Measurements from ENCODE around the gene P2RX3.

Gene P2RX3

DNA sequence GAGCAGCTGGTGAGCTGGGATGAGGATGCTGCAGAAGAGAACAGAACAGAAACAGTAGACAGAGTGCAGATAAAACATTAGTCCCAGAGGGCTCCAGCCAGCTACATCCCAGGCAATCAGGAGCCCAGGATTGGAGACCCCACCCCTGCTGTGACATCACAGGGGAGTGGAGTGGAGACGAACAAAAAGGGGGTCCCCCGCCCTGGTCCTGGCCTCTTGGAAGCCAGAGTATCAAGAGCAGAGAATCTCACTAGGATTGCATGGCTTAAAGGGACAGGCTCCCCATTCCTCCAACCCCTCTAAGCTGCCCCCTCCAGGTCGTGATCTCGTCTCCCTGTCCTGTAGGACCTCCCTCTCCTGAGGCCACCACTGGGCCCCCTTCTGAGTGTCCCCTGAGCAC lies at the start of gene P2RX3:
Gene P2RX3, plus strand, starts transcription at position 211 of the 400 bp plus-strand sequence. CDS start 199 bp downstream, outside the sequence.
- DNase-seq (ENCODE audit: low read depth), result no peak

DNA sequence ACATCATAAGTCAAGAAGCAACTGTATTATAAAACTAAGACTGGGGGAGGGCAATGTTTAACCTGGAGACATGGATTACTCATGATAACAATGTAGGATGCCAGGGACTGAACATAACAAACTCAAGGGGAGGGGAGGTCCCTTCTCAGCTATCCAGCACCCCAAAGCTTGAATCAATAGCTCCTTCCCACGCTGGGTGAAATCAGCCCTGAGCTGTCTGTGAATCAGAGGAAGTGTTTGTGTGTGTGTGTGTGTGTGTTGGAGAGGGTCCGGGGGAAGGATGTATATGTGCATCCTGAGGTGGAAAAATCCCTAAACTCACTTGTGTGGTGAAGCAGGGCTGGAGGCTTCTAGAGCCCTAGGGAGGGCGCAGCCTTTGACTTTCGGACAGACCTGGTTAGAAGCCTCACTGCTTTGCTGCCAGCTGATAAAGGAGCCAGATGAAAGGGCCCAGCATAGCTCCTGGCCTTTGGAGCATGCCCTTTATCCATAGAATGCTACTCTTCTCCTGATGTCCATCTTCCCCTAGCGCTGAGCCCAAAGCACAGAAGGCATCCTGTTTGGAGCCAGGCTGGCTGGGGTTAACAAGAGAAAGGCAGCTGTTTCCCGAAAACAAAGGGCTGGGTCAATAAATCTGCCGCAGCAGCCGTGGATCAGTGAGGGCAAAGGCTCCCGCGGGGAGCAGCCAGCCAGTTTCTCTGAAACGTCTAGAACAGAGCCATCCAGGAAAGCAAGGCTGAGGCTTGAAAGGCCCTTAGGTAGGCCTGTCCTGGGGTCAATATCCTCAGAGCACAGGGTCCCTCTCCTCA lies 49.2 kb upstream of the P2RX3 start:
- DNase-seq (ENCODE audit: low read depth), result peak; percentile 68

DNA sequence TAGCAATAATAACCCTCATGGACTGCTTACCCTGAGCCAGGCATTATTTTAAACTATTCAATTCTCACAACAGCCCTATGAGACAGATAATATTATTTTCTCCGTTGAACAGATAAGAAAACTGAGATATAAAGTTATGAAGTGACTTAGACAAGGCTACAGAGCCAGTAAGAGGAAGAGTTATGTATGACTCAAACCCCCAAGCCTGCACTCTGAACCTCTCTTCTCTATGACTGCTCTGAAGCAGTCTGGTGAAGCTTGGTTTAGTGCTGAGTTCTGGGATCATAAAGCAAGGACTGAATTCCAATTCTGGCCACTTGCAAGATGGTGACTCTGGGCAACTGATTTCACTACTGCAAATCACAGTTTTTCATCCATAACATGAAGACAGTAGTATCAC lies 47.9 kb upstream of the P2RX3 start:
- peak; percentile 73 for DNase-seq (ENCODE audit: low read depth)

DNA sequence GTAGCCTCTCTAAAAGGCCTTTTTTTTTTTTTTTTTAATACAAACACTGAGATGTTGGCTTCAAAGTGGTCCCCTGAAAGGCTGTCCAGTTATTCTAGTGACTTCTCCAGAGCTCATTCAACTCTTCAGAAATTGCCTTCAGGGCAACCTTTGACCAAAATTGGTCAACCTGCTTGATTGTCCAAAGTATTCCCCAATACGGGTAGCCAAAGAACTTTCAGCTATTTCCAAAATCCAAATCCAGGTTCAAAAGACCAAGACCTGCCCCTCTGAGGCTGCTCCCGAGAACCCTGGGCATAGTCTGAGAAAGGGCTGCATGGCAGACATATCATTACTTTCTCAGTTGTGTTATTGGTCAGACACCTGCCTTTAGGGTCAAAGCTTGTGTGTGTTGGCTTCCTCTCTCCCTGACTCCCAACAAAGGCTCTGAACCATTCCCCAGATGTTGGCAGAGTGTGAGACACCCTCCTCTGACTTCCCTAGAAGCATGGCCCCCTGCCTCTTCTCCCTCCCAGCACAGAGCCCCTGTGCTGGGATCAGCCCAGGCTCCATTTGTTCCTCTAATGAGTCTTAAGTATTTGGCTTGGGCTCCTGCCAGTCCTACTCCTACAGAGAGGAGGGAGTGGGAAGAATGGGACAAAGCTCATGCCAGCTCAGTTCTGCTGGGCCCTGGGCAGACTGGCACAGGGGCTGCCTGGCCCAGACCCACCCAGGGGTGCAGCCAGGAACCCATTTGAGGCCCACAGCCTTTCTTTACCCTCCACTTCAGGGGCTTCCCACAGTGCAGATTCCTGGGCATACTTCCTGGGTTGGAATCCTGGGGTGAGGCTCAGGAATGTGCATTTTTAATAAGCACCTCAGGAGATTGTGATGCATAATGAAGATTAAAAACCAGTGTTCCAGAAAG lies 43.7 kb upstream of the P2RX3 start:
- DNase-seq (ENCODE audit: low read depth), result peak; percentile 78

DNA sequence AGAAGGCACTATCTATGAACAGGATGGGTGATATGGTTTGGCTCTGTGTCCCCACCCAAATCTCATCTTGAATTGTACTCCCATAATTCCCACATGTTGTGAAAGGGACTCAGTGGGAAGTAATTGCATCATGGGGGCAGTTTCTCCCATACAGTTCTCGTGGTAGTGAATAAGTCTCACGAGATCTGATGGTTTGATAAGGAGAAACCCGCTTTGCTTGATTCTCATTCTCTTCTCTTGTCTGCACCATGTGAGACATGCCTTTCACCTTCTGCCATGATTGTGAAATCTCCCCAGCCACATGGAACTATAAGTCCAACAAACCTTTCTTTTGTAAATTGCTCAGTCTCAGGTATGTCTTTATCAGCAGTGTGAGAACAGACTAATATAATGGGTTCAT lies 41.9 kb upstream of the P2RX3 start:
- peak; percentile 36 for DNase-seq (ENCODE audit: low read depth)

DNA sequence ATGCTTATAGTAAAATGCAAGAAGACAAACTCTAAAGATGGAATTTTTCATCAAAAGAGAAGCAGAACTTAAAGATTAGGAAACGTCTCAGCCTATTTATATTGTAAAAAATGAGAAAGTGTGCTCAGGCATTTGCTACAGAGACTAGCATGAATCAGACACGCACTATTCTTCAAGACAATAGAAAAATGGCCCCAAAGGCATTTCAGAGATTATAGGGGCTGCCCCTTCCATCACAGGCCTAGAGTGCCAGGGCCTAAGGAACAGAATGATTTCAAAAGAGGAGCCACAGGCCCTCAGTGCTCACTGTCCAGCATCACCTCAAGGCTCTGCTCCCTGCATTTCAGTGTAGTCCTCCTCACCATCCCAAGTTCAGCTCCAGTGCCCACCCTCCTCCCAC lies 40.9 kb upstream of the P2RX3 start:
- DNase-seq (ENCODE audit: low read depth), result no peak

DNA sequence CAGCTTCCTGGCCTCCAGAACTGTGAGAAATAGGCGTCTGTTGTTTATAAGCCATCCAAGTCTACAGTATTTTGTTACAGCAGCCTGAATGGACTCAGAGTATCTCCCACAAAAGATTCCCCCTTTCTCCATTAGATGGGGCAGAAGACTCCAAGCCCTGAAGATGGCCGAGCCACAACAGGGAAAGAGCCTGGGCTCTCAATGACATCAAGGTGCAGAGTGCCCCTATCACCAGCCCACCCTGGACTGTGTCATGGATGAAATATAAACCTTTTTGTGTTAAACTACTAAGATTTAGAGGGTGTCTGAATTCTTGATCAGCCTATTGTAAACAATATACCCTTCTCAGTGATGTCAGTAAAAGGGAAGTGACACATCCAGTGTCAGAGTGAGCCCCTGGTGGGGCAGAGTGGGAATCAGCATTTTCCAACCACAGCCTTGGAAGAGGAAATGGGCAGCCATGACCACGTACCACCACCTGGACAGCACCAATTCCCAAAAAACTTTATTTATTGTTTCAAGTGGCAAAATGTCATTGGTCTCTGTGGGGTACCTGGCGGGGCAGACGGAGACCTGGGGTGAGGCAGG lies 38.9 kb upstream of the P2RX3 start:
- DNase-seq (ENCODE audit: low read depth), result no peak

DNA sequence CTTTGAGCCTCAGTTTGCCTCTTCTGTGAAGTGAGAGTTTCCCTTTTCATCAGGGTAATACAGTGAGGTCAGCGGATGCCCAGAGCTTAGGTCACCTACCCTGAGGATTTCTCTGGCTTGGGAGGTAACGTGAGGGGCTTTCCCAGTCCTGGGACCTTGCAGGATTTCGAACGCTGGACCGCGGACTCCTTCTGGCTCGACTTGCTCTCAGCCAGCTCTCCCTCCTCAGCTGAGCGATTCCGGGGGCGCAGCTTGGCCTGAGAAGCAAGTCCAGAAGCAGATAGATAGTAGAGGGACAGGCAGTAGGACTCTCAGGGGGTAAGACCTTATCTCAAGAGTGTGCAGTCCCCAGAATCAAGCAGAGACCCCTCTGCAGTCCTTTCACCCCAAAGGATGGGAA lies 37.4 kb upstream of the P2RX3 start:
- DNase-seq (ENCODE audit: low read depth), result no peak

DNA sequence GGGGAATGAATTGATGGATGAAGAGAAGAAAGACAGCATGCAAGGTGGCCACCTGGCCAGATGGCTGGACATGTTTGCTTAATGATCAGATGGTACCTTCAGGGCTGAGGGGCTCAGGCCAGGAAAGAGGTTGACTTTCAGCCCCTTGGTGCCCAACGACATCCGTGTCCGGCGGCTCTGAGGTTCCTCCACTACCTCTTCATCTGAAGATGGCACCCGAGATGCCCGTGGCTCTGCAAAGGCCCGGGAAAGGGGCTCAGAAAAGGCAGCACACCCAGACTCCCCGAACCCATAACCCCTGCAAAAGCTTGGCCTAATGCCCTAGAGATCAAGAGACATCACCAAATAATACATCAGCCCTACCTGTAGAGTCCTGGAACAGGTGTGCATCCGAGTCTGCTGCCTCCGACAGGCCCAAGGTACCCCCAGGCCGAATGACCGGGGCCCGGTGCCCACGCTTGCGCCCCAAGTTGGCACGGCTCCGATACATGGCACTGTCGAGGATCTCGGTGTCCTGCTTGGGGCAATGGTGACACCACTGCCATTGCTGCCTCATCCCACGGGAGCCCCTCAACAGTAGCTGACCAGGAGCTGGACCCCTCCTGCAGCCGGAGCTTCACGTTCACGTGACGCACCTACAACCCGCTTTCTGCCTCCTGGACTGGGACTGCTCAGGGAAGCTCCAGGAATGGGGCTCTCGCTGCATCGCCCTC lies 36.3 kb upstream of the P2RX3 start:
- DNase-seq (ENCODE audit: low read depth), result no peak

DNA sequence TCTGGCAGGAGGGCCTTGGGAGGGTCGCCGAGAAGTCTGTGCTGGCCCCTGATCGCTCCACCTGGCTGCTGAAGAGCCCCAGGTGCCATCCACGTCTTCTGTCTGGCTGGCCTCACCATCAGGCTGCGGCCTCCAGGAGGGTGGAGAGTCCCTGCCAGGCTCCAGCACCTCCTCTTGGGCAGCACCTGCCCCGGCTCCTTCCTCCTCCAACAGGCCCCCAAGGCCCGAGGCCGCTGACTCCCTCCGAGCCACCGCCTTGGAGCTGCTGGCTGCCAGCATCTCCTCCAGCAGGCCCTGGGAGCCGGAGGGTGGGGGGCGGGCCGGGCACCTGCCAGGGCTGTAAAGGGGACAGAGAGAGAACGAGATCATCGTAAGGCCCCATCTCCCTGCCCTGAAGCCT lies 35.7 kb upstream of the P2RX3 start:
- DNase-seq (ENCODE audit: low read depth), result no peak

DNA sequence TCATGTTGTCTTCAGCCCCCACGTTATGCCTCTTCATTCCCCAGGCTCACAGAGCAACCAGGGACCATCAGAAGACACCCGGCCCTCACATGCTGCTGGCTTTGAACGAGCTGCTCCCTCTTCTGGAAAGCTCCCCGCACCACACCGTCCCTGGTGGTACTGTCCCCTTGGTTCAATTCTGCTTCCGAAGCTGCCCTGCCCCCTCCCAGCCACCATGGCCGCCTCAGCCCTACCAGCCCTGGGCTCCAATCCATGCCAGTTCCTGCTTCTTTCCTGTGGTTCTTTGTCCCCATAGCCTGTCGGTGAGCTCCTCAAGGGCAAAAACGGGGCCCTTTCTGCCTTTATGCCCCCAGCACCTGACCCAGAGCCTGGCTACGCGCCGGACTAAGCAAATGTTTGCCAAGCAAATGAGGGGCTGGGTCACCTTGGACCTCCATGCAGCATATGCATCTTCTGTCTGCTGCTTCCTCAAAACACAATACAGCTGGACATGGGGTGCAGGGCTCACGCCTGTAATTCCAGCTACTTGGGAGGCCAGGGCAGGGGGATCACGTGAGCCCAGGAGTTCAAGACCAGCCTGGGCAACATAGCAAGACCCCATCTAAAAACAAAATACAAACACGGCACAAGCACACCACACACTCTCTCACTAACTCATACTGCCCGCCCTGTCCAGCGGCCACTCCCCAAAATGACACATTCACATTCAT lies 34.7 kb upstream of the P2RX3 start:
- DNase-seq (ENCODE audit: low read depth), result no peak

DNA sequence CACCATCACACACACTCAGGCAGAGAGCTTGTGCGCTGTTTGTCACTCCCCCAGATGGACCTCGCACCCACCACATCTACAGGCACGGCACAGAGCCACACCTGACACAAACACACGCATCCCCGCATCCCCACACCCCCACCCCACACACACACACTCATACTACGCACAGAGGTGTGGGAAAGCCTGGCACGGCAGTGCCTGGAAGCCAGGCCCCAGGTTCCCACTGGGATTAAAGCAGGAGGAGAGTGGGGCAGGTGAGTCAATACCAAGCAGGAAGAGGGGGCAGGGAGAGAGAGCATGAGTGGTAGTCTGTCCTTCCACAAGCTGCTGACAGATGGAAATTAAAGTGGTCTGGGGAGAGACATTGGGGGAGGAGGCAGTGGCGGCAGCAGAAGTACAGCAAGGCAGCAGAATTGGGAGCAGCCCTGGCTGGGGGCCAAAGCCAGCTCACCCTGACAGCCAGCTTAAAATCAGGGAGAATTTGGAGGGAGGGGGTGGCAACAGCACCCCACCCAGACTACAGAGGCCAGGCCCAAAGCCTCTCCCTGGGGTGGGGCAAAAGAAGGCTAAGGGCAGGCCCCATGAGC lies 34.1 kb upstream of the P2RX3 start:
- no peak for DNase-seq (ENCODE audit: low read depth)

DNA sequence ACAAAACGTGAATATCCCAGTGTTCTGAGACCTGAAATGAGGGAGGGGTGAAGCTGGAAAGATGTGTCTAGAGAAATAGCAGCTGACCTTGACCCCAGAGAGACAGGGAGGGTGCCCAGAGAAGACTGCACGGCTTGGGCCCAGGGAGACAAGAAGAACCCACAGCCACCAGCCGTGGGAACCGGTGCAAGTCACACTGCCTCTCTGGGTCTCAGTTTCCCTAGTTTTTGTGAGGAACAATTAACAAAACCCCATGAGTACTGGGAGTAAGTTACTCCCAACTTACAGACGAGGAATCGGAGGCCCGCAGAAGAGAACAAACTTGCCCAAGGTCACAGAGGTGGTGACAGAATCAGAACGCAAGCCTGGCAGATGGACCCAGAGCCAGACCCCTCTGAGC lies 32.6 kb upstream of the P2RX3 start:
- DNase-seq (ENCODE audit: low read depth), result no peak

DNA sequence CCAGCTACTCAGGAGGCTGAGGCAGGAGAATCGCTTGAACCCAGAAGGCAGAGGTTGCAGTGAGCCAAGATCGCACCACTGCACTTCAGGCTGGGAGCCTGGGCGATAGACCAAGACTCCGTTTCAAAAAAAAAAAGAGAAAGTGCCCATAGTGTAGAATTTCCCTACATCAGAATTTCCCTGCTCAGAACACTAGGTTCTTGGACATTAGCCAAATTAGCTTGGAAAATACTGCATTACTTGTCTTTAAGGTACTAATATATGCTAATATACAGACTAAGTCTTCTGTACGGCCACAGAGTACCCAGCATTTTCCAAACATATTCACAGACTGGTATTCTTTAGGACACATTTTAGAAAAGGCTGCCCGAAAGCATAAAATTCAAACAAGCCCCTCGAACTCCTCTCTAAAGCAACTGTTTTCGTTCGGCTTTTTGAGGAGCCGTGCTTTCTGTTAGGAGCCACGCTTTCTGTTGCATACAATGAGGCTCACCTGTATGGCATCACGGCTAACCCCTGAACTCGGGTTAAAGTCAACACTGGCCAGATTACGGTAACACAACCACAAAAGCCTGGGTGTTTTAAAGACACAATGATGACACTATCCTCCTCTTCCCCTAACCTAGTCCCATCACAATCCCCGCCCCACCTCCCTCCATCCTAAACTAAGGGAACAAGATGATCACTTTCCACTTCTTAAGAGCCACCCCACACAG lies 31.8 kb upstream of the P2RX3 start:
- DNase-seq (ENCODE audit: low read depth), result no peak

DNA sequence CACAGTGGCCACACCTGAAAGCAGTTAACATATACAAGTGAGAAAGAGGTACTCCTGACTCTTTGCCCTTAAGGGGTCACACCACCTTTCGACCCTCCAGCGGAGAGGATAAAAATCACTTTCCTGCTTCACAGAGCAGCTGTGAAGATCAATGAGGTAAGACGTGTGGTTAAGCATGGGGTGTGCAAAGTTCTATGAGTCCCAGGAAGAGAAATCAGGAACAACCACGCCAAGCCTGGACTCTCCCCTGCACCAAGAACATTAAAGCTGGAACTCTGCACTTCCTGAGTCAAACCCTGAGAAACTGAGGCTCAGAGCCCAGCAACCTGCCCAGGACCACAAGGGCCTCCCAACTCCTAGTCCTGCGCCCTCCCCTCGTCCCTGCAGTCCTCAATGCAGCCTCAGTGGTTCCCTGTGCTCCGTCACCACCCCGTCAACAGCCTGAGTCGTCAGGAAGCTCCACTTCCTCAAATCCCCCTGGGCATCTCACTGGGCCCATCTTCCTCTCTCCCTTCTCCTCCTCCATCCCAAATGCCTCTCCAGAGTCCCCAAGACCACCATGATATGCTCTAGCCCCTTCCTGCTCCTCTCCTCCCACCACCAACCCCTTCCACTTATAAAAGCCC lies 31.1 kb upstream of the P2RX3 start:
- no peak for DNase-seq (ENCODE audit: low read depth)

DNA sequence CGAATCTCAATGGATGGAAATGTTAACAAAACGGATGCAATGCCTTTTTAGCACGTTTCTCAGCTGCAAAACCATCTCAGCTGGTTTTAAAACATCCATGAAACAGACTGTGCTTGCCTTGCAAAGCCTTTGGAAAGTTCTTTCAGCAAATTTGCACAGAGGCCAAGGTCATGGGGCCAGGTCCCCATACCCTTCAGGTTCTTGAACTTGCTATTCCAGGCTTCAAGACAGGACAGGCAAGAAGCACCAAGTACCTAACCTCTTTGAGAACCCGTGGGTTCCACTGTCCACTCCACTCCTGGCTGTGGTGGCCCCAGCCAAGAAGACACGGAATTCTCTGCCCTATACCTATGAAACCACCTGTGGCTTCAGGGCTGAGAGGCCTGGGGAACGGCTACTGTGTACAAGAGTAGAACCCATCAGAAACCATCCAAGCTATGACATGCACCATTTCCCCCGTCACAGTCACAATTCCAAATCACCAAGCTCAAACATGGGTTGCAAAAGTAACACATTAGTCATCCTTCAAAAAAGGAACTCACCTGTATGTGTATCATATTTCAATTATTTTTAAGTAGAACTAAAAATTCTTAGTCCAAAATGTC lies 30.4 kb upstream of the P2RX3 start:
- DNase-seq (ENCODE audit: low read depth), result no peak

DNA sequence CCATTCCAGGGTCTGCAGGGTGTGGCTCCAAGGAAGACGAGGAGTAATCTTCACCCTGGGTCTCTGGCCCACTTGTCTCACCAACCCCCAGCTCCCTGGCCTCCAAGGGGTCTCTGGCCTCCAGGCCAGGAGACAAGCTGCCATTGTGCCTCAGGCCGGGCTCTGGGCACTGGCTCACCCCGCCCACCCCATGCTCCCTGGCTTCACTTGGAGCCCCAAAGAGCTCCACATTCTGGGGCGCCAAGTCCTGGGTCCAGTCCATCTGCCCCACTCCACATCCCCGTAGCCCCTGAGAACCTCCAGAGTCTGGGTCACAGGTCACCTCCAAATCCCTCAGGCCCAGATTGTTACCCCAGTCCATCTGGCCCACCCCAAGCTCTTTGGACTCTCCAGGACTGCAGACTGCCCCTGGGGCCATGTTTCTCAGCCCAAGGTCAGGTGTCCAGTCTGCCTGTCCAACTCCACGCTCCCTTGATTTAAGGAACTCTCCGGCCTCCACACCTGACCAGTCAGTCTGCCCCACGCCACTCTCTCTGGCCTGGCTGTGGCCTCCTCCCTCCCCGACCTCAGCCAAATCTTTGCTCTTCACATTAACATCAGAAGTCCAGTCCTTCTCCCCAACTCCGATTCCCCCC lies 29.6 kb upstream of the P2RX3 start:
- DNase-seq (ENCODE audit: low read depth), result no peak

DNA sequence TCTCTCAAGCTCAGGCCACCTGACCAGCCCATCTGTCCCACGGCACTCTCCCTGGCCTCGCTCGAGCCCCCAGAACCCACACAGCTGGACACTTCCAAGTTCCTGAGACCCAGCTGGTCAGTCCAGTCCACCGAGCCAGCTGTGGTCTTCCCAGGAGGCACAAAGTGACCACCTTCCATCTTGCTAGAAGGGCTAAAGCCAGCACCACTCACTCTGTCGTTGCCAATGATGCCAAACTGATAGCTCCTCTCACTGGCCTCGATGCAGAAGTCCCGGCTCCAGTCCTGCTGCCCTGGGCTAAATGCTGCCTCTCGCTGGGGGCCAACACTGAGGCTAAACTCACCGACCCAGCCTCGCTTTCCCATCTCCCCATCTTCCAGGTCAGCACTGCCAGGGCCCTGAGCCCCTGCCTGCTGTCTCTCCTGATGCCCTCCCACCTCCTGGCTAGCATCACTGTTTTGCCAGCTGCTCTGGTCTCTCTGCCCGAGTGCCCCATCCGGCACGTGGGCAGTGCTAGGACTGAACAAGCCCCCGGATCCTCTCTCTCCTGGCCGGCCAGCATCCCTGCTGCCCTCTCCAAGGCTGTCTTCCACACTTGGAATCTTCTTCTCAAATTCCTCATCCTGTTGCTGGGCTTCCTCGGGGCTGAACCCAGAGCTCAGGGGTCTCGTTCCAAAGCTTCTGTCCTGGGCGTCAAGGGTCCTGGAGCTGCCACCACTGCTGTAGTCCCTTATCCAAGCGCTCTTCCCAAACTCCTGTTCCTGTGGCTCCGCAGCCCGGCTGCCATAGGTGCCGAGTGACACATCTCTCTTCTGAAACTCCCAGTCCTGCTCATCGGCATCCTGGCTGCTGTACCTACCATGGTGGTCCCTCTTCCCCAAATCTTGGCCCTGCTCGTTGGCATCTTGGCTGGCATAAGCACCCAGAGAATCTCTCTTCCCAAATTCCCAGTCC lies 28.8 kb upstream of the P2RX3 start:
- no peak for DNase-seq (ENCODE audit: low read depth)
